Left kidney (tissue), 1 donor: Measurements from ENCODE around the gene TTLL10. TPM values are rescaled to one million over a fixed set of nuclear protein-coding genes. Genes with fewer than 3 reads are reported as not detected.

Experiments used
- polyA plus RNA-seq: library from polyadenylated mRNA; unstranded; fragments of 120-200 nt; gene quantifications from one replicate; pipeline ENCODE4 v1.2.1, GENCODE V29; 2013; ENCODE audit not compliant: insufficient read length

Gene TTLL10
- polyA plus RNA-seq, 1 donor = 0.98 TPM

Other genes starting within 250 kb of the TTLL10 start
- 45.7 TPM for gene SAMD11, start 250.0 kb upstream of the TTLL10 start, polyA plus RNA-seq
- 56.4 TPM for gene NOC2L, start 214.6 kb upstream of the TTLL10 start, polyA plus RNA-seq
- 9.0 TPM for gene KLHL17, start 213.3 kb upstream of the TTLL10 start, polyA plus RNA-seq
- gene PLEKHN1, start 207.4 kb upstream of the TTLL10 start, polyA plus RNA-seq = 0.20 TPM
- 0.12 TPM for gene PERM1, start 191.8 kb upstream of the TTLL10 start, polyA plus RNA-seq
- 13.8 TPM for gene HES4, start 173.8 kb upstream of the TTLL10 start, polyA plus RNA-seq
- 9.4 TPM for gene ISG15, start 160.4 kb upstream of the TTLL10 start, polyA plus RNA-seq
- gene AGRN, start 153.8 kb upstream of the TTLL10 start, polyA plus RNA-seq = 223 TPM
- gene RNF223, start 99.6 kb upstream of the TTLL10 start, polyA plus RNA-seq = 0.32 TPM
- 9.4 TPM for gene C1orf159, start 57.8 kb upstream of the TTLL10 start, polyA plus RNA-seq
- gene TNFRSF18, start 32.7 kb downstream of the TTLL10 start, polyA plus RNA-seq = 0.38 TPM
- gene TNFRSF4, start 40.3 kb downstream of the TTLL10 start, polyA plus RNA-seq = 1.0 TPM
- 109 TPM for gene SDF4, start 58.1 kb downstream of the TTLL10 start, polyA plus RNA-seq
- 19.0 TPM for gene B3GALT6, start 58.4 kb downstream of the TTLL10 start, polyA plus RNA-seq
- 8.2 TPM for gene C1QTNF12, start 72.8 kb downstream of the TTLL10 start, polyA plus RNA-seq
- 55.7 TPM for gene UBE2J2, start 100.0 kb downstream of the TTLL10 start, polyA plus RNA-seq
- gene SCNN1D, start 106.6 kb downstream of the TTLL10 start, polyA plus RNA-seq = 4.9 TPM
- 25.2 TPM for gene ACAP3, start 134.1 kb downstream of the TTLL10 start, polyA plus RNA-seq
- gene PUSL1, start 134.7 kb downstream of the TTLL10 start, polyA plus RNA-seq = 6.9 TPM
- gene INTS11, start 150.8 kb downstream of the TTLL10 start, polyA plus RNA-seq = 119 TPM
- gene CPTP, start 150.9 kb downstream of the TTLL10 start, polyA plus RNA-seq = 10.8 TPM
- gene TAS1R3, start 157.4 kb downstream of the TTLL10 start, polyA plus RNA-seq = 0.37 TPM
- 22.0 TPM for gene DVL1, start 175.5 kb downstream of the TTLL10 start, polyA plus RNA-seq
- gene MXRA8, start 184.7 kb downstream of the TTLL10 start, polyA plus RNA-seq = 147 TPM
- 50.6 TPM for gene AURKAIP1, start 201.3 kb downstream of the TTLL10 start, polyA plus RNA-seq
- gene CCNL2, start 225.5 kb downstream of the TTLL10 start, polyA plus RNA-seq = 353 TPM
- 111 TPM for gene MRPL20, start 233.4 kb downstream of the TTLL10 start, polyA plus RNA-seq
- 8.5 TPM for gene ANKRD65, start 247.4 kb downstream of the TTLL10 start, polyA plus RNA-seq